Liver (tissue), 9 donors: ENCODE data around the gene LTO1. TPM values are rescaled to one million over a fixed set of nuclear protein-coding genes. Genes with fewer than 3 reads are reported as not detected.

Source experiments
- DNase-seq: peaks from one replicate; pipeline ENCODE4 v3.0.0-alpha.2; 2017; ENCODE audit warnings: low spot score
- H3K27ac ChIP-seq, 2 donors: one replicate each; pipeline ENCODE4 v1.7.0; 2013; ENCODE audit warnings: inconsistent platforms in 2 of 2, low read length in 2 of 2, control low read depth in 1 of 2, low read depth in 1 of 2, mild to moderate bottlenecking in 1 of 2
- H3K27me3 ChIP-seq, 4 donors: one replicate each; pipeline versions ENCODE4 v1.6.1 to v1.7.0; 2013; ENCODE audit warnings: low read length in 3 of 4, inconsistent platforms in 1 of 4, mild to moderate bottlenecking in 1 of 4, moderate library complexity in 1 of 4; ENCODE audit not compliant: control insufficient read depth in 4 of 4, insufficient read depth in 4 of 4
- H3K36me3 ChIP-seq, 4 donors: one replicate each; pipeline versions ENCODE4 v1.6.1 to v1.7.0; 2013; ENCODE audit warnings: low read length in 3 of 4, mild to moderate bottlenecking in 3 of 4, low read depth in 1 of 4, moderate library complexity in 1 of 4; ENCODE audit not compliant: control insufficient read depth in 4 of 4, insufficient read depth in 3 of 4
- H3K4me1 ChIP-seq, 4 donors: one replicate each; pipeline versions ENCODE4 v1.6.1 to v1.7.0; 2013; ENCODE audit warnings: low read length in 3 of 4, mild to moderate bottlenecking in 3 of 4, moderate library complexity in 1 of 4; ENCODE audit not compliant: control insufficient read depth in 4 of 4, insufficient read depth in 4 of 4
- H3K4me3 ChIP-seq, 3 donors: one replicate each; pipeline versions ENCODE4 v1.6.1 to v1.7.0; 2013; ENCODE audit warnings: low read length in 3 of 3, control low read depth in 1 of 3, low read depth in 1 of 3, mild to moderate bottlenecking in 1 of 3
- H3K9ac ChIP-seq, 2 donors: one replicate each; pipeline ENCODE4 v1.7.0; 2013; ENCODE audit warnings: low read length in 2 of 2, mild to moderate bottlenecking in 2 of 2, moderate library complexity in 2 of 2, control low read depth in 1 of 2, low read depth in 1 of 2
- H3K9me3 ChIP-seq, 4 donors: one replicate each; pipeline versions ENCODE4 v1.6.1 to v1.7.0; 2013; ENCODE audit warnings: low read length in 3 of 4; ENCODE audit not compliant: control insufficient read depth in 4 of 4
- CTCF ChIP-seq: fragments of 150-350 bp; IDR thresholded peaks from 2 replicates; pipeline ENCODE4 v1.5.1; 2017; ENCODE audit warnings: improper control_type of control experiment, low read depth, low read length; ENCODE audit not compliant: missing input control
- EGR1 ChIP-seq, 2 donors: IDR thresholded peaks; 2 replicates each; pipeline ENCODE4 v1.6.1; 2016 to 2018; ENCODE audit warnings: antibody characterized with exemption in 2 of 2, low read depth in 2 of 2
- FOXA2 ChIP-seq: IDR thresholded peaks from 2 replicates; pipeline ENCODE4 v1.6.1; 2016; ENCODE audit warnings: antibody characterized with exemption
- GABPA ChIP-seq, 2 donors: IDR thresholded peaks in 1 of 2; conservative IDR thresholded peaks in 1 of 2; 2 replicates each; pipeline ENCODE4 v1.6.1; 2016; ENCODE audit warnings: antibody characterized with exemption in 2 of 2, mild to moderate bottlenecking in 1 of 2, moderate library complexity in 1 of 2
- HNF4G ChIP-seq: IDR thresholded peaks from 2 replicates; pipeline ENCODE4 v1.6.1; 2016; ENCODE audit warnings: antibody characterized with exemption
- JUND ChIP-seq, 2 donors: IDR thresholded peaks; 2 replicates each; pipeline ENCODE4 v1.6.1; 2016; ENCODE audit warnings: antibody characterized with exemption in 2 of 2
- NR2F2 ChIP-seq: IDR thresholded peaks from 2 replicates; pipeline ENCODE4 v1.6.1; 2016; ENCODE audit warnings: antibody characterized with exemption
- RAD21 ChIP-seq, 2 donors: IDR thresholded peaks; 2 replicates each; pipeline ENCODE4 v1.6.1; 2016; ENCODE audit warnings: antibody characterized with exemption in 2 of 2, mild to moderate bottlenecking in 2 of 2
- RXRA ChIP-seq, 2 donors: IDR thresholded peaks; 2 replicates each; pipeline ENCODE4 v1.6.1; 2017 to 2018; ENCODE audit warnings: antibody characterized with exemption in 2 of 2, mild to moderate bottlenecking in 1 of 2
- SP1 ChIP-seq: IDR thresholded peaks from 2 replicates; pipeline ENCODE4 v1.6.1; 2018; ENCODE audit warnings: antibody characterized with exemption, mild to moderate bottlenecking
- TAF1 ChIP-seq: conservative IDR thresholded peaks from 2 replicates; pipeline ENCODE4 v1.6.1; 2016; ENCODE audit warnings: antibody characterized with exemption, mild to moderate bottlenecking
- YY1 ChIP-seq: IDR thresholded peaks from 2 replicates; pipeline ENCODE4 v1.6.1; 2016; ENCODE audit warnings: antibody characterized with exemption, mild to moderate bottlenecking
- WGBS: extraction: QIAGEN DNeasy Blood & Tissue Kit; methylation state at CpG from one replicate; pipeline ENCODE4 v1.1.7; 2013; 5-methylcytosine and 5-hydroxymethylcytosine counted together
- polyA plus RNA-seq, 2 donors: library from polyadenylated mRNA; stranded (reverse) in 1 of 2; unstranded in 1 of 2; fragments of 200-250 nt in 1 of 2; fragments of >200 nt in 1 of 2; fragmentation: Nextera tagmentation in 1 of 2; extraction: Ambion mirVana in 1 of 2; gene quantifications; one replicate each; pipeline versions ENCODE4 v1.2.1 to v1.2.3, GENCODE V29; 2013 to 2015
- total RNA-seq, 2 donors: library from RNA; depleted of rRNA; stranded (reverse); fragments of >200 nt; gene quantifications; one replicate each; pipeline ENCODE4 v1.2.3, GENCODE V29; 2014
- TF ChIP-seq, protein P1 (sequence below): IDR thresholded peaks from 2 replicates; pipeline ENCODE4 v1.6.1; 2016; ENCODE audit warnings: antibody characterized with exemption, mild to moderate bottlenecking
- TF ChIP-seq, protein P2 (sequence below): IDR thresholded peaks from 2 replicates; pipeline ENCODE4 v1.6.1; 2016; ENCODE audit warnings: antibody characterized with exemption
- TF ChIP-seq, protein P3 (sequence below): IDR thresholded peaks from 2 replicates; pipeline ENCODE4 v1.6.1; 2016; ENCODE audit warnings: antibody characterized with exemption
- donor health status: healthy.
- donor health status: healthy.
- donor health status: healthy.
- donor health status: healthy.
- donor health status: healthy.

The LTO1 gene
- total and polyA plus RNA-seq, 4 donors = 4.9 to 12.3 (median 7.3) TPM

DNA sequence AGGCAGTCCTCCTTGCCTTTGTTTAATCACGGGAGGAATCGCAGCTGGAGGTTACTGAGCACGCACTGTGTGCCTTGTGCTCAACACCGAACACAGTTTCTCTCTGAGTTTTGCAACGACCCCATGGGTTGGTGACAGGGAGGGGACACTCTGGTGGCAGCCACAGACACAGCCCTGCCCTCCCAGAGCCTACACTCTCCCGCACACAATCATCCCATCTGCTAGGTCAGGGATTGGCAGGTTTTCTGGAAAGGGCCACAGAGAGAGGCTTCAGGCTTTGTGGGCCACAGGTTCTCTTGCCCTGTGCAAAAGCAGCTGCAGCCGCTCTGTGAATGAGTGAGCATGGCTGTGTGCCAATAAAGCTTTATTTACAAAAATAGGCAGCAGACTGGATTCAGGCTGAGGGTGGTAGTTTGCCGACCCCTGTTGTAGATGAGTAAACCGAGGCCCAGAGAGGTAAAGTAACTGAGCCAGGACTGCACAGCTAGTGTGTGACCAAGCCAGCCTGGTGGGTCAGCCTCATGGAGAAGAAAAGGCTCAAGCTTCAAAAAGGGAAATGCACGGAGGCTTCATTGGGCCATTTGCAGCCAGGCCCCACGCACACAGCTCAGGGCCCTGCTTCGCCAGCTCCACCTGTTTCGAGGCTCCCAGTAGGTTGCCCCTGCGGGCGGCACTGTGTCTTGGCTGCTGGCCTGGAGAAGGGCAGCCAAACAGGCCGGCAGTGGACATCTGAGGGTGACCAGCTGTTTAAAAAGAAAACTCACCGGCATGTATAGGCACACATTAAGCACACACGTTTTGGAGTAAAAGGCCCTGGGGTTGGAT lies 16.3 kb downstream of the LTO1 start:
- Histone ChIP-seq H3K4me1 (peaks cover 0 to 6% (median 3%) of the 10 kb centered on the region in 4 donors), H3K4me3 (no peak overlapping the region), H3K36me3 (peaks cover 0 to 2% (median 0%) of the 10 kb centered on the region in 4 donors), H3K9ac (no peak overlapping the region), H3K27ac (no peak overlapping the region), H3K9me3 (no peaks in the 10 kb centered on the region), H3K27me3 (no peaks in the 10 kb centered on the region)
- 90% methylated on average over 18 of the region's 18 CpGs for WGBS
- TF ChIP-seq GABPA (IDR thresholded peaks at IDR 0.05 in 1 of 2, conservative IDR thresholded peaks at IDR 0.05 in 1 of 2) (no peak), NR2F2 (no peak), SP1 (no peak), HNF4G (no peak), YY1 (no peak), FOXA2 (no peak), TAF1 (no peak), CTCF (no peak), EGR1 (IDR thresholded peaks at IDR 0.05; ENCODE audit: low read depth in 2 of 2) (no peak)
- TF ChIP-seq, protein P1, sequence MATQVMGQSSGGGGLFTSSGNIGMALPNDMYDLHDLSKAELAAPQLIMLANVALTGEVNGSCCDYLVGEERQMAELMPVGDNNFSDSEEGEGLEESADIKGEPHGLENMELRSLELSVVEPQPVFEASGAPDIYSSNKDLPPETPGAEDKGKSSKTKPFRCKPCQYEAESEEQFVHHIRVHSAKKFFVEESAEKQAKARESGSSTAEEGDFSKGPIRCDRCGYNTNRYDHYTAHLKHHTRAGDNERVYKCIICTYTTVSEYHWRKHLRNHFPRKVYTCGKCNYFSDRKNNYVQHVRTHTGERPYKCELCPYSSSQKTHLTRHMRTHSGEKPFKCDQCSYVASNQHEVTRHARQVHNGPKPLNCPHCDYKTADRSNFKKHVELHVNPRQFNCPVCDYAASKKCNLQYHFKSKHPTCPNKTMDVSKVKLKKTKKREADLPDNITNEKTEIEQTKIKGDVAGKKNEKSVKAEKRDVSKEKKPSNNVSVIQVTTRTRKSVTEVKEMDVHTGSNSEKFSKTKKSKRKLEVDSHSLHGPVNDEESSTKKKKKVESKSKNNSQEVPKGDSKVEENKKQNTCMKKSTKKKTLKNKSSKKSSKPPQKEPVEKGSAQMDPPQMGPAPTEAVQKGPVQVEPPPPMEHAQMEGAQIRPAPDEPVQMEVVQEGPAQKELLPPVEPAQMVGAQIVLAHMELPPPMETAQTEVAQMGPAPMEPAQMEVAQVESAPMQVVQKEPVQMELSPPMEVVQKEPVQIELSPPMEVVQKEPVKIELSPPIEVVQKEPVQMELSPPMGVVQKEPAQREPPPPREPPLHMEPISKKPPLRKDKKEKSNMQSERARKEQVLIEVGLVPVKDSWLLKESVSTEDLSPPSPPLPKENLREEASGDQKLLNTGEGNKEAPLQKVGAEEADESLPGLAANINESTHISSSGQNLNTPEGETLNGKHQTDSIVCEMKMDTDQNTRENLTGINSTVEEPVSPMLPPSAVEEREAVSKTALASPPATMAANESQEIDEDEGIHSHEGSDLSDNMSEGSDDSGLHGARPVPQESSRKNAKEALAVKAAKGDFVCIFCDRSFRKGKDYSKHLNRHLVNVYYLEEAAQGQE = no peak
- TF ChIP-seq, protein P2, sequence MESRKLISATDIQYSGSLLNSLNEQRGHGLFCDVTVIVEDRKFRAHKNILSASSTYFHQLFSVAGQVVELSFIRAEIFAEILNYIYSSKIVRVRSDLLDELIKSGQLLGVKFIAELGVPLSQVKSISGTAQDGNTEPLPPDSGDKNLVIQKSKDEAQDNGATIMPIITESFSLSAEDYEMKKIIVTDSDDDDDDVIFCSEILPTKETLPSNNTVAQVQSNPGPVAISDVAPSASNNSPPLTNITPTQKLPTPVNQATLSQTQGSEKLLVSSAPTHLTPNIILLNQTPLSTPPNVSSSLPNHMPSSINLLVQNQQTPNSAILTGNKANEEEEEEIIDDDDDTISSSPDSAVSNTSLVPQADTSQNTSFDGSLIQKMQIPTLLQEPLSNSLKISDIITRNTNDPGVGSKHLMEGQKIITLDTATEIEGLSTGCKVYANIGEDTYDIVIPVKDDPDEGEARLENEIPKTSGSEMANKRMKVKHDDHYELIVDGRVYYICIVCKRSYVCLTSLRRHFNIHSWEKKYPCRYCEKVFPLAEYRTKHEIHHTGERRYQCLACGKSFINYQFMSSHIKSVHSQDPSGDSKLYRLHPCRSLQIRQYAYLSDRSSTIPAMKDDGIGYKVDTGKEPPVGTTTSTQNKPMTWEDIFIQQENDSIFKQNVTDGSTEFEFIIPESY = no peak
- TF ChIP-seq, protein P3, sequence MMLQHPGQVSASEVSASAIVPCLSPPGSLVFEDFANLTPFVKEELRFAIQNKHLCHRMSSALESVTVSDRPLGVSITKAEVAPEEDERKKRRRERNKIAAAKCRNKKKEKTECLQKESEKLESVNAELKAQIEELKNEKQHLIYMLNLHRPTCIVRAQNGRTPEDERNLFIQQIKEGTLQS = no peak
- no peak for DNase-seq

DNA sequence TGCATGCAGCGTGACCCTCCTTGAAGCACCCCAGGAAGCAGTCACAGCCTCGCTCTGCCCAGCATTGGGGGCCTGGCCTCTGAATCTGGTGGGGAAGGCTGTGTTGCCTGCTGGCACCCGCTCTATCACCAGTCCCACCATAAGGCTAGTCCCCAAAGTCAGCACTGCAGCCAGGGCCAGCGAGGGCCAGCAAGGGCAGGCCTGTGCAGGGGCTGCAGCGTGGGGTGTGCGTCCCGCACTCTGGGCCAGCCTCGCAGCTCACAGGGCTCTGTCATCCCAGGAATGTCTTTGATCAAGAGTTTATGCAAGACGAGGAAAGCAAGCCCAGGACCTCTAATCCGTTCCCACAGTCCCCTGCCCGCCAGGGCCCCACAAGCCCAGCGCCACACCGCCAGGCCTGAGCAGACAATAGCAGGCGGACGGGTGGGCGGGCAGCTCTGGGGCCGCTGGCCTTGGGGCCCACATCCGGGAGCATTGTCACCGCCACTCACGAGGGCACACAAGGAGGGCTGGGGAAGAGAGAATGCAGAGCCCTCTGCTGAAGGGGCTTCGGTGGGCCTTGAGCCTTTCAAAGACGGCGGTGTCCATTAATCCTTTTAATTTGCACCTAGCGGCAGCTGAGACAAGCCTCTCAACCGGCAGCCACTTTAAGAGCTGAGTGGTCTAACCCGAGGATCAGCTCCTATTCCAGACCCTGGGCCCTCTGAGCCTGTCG lies 17.1 kb downstream of the LTO1 start:
- no peak for DNase-seq
- Histone ChIP-seq H3K36me3 (peaks cover 0 to 4% (median 2%) of the 10 kb centered on the region in 4 donors), H3K27ac (no peak overlapping the region), H3K4me3 (no peak overlapping the region), H3K9ac (no peak overlapping the region), H3K27me3 (no peaks in the 10 kb centered on the region), H3K4me1 (peaks cover 0 to 6% (median 3%) of the 10 kb centered on the region in 4 donors), H3K9me3 (no peaks in the 10 kb centered on the region)
- 84% methylated on average over 27 of the region's 27 CpGs for WGBS
- no peak for TF ChIP-seq GABPA (IDR thresholded peaks at IDR 0.05 in 1 of 2, conservative IDR thresholded peaks at IDR 0.05 in 1 of 2)
- no peak for TF ChIP-seq SP1
- TF ChIP-seq HNF4G = no peak
- TF ChIP-seq TAF1 = no peak
- no peak for TF ChIP-seq YY1
- TF ChIP-seq CTCF = no peak
- TF ChIP-seq, protein P1 = no peak
- no peak for TF ChIP-seq EGR1 (IDR thresholded peaks at IDR 0.05; ENCODE audit: low read depth in 2 of 2)
- no peak for TF ChIP-seq RXRA (IDR thresholded peaks at IDR 0.05)
- no peak for TF ChIP-seq JUND (IDR thresholded peaks at IDR 0.05)
- TF ChIP-seq RAD21 (IDR thresholded peaks at IDR 0.05) = no peak
